Measurements from ENCODE around the gene GOSR2.

DNA sequence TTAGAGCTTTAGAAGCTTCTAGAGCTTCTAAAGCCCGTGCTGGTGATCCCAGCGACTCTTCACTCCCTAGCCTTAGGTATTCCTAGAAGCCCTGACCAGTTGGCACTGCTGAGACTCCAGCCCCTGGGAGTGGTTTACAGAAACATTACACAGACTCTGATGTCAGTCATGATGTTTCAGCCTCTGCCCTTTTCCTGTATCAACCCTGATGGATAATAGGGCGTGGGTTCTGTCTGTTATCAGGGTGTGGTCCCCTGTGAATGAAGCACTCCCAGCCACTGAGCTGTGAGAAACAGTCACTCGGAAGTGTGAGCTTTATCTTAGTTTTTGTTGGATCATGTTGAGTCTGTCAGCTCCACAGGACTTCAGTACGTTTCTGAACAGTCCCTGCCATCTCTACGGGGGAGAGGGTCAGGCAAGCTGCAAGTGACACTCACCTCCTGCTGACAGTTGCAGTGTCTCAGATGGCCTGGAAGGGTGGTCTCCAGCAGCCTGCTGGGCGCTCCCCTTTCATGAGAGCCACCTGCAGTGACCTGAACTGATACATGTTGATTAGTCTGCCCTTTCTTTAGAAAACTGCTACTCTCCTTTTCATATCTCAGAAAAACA is 12.8 kb downstream of the GOSR2 start:
- TF ChIP-seq, protein P1, sequence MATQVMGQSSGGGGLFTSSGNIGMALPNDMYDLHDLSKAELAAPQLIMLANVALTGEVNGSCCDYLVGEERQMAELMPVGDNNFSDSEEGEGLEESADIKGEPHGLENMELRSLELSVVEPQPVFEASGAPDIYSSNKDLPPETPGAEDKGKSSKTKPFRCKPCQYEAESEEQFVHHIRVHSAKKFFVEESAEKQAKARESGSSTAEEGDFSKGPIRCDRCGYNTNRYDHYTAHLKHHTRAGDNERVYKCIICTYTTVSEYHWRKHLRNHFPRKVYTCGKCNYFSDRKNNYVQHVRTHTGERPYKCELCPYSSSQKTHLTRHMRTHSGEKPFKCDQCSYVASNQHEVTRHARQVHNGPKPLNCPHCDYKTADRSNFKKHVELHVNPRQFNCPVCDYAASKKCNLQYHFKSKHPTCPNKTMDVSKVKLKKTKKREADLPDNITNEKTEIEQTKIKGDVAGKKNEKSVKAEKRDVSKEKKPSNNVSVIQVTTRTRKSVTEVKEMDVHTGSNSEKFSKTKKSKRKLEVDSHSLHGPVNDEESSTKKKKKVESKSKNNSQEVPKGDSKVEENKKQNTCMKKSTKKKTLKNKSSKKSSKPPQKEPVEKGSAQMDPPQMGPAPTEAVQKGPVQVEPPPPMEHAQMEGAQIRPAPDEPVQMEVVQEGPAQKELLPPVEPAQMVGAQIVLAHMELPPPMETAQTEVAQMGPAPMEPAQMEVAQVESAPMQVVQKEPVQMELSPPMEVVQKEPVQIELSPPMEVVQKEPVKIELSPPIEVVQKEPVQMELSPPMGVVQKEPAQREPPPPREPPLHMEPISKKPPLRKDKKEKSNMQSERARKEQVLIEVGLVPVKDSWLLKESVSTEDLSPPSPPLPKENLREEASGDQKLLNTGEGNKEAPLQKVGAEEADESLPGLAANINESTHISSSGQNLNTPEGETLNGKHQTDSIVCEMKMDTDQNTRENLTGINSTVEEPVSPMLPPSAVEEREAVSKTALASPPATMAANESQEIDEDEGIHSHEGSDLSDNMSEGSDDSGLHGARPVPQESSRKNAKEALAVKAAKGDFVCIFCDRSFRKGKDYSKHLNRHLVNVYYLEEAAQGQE (IDR thresholded peaks at IDR 0.05; ENCODE audit: insufficient read depth in 1 of 2, low read depth in 2 of 2, low read length in 2 of 2): no peak
- TF ChIP-seq POLR2AphosphoS5 (IDR thresholded peaks at IDR 0.05; ENCODE audit: low read depth, low read length) (no peak; the same call in 1 of the 2 replicates), FOXP2 (optimal IDR thresholded peaks at IDR 0.05; ENCODE audit: borderline replicate concordance, extremely low read depth, extremely low read length, insufficient read depth) (no peak)
